SH-SY5Y (cell line): Measurements from ENCODE around the gene PRKAA1.

Experiments used
- GATA2 ChIP-seq: IDR thresholded peaks from 2 replicates; pipeline ENCODE4 v1.6.1; 2011; ENCODE audit warnings: mild to moderate bottlenecking, low read depth, low read length
- GATA3 ChIP-seq: IDR thresholded peaks from 2 replicates; pipeline ENCODE4 v1.6.1; 2011; ENCODE audit warnings: low read depth, mild to moderate bottlenecking, low read length, moderate library complexity

DNA sequence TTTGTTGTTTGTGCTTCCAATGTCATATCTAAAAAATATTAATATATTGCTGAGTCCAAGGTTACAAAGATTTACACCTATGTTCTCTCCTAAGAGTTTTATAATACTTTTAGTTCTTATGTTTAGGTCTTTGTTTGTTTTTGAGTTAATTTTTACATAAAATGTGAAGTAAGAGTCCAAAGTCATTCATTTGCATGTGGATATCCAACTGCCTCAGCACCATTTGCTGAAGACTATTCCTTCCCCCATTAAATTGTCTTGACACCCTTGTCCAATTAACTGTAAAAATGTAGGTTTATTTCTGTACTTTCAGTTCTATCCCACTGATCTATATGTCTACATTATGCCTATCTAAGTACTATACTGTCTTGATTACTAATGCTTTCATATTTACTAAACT lies 78.1 kb downstream of the PRKAA1 start:
- TF ChIP-seq GATA3 (no peak), GATA2 (no peak)
